ENCODE results near the gene SIPA1L3.
A peak's percentile ranks its signal among the peaks of the same experiment; 100 is the strongest.

SIPA1L3 gene

DNA sequence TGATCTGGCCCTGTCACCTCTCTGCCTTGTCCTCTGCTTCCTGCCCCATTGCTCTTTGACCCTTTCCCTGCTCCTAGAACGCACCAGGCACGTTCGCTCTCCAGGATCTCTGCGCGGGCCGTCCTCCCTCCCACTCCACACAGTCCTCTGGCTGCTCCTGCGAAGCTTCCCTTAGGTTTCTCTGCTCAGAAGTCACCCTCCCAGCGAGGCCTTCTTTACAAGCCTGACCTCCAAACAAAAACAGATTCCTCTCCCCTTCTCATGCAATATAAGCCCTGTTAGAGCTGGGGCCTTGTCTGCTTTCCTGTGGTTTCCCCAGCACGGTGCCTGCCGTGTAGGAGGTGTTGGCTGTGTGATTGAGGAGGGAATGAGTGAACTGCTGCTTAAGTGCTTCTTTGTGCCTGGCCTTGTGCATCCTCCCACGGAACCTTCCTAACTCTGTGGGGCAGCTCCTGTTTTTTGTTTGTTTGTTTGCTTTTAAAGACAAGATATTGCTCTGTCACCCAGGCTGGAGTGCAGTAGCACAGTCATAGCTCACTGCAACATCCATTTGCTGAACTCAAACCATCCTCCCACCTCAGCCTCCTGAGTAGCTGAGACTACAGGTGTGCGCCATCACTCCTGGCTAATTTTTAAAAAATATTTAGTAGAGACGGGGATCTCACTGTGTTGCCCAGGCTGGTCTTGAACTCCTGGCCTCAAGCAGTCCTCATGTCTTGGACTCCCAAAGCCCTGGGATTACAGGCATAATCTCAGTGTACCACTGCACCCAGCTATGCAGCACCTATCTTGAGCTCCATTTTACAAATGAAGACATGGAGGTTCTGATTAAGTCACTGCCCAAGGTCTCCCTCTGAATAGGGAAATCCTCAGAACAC lies 82.0 kb downstream of the SIPA1L3 start:
- peaks cover 50% of the 10 kb centered on the region for H3K4me1 ChIP-seq (ENCODE audit: control insufficient read depth, insufficient read depth, low read length)
- H3K9ac ChIP-seq (ENCODE audit: low read depth, low read length): no peak overlapping the region
- H3K27ac ChIP-seq (ENCODE audit: low read depth, low read length): peak overlapping the region; percentile 84

DNA sequence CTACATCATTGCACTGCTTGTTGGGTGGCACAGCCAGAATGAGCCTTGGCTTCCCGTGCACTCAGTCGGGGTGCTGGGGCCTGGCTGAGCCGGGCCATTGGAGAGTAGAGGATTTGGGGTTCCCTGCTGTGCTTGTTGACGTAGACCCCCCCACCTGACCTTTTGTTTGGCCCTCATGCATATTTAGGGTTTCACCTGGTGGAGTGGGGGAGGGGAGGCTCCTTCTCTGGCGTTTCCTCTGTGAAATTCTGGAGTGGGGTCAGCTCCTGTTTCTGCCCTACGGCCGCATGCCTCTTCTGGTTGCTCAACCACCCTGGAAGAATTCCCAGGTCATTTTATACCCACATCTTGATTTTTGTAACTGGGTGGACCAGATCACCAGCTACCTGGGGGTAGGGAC lies 82.8 kb downstream of the SIPA1L3 start:
- Histone ChIP-seq H3K27ac (ENCODE audit: low read depth, low read length) (peak overlapping the region; percentile 84), H3K4me1 (ENCODE audit: control insufficient read depth, insufficient read depth, low read length) (peaks cover 50% of the 10 kb centered on the region), H3K9ac (ENCODE audit: low read depth, low read length) (peak overlapping the region; percentile 24; the same call in 1 of the 2 replicates), H3K9me3 (ENCODE audit: control insufficient read depth, insufficient read depth, low read length) (no peaks in the 10 kb centered on the region), H3K4me3 (ENCODE audit: low read depth, low read length) (peak overlapping the region; percentile 14; the same call in 1 of the 2 replicates), H3K27me3 (ENCODE audit: control insufficient read depth, insufficient read depth, low read length) (no peaks in the 10 kb centered on the region), H3K36me3 (ENCODE audit: control insufficient read depth, insufficient read depth, low read length) (no peaks in the 10 kb centered on the region)

More for the DNA sequence above, 82.0 kb downstream of the SIPA1L3 start:
- no peaks in the 10 kb centered on the region for H3K36me3 ChIP-seq (ENCODE audit: control insufficient read depth, insufficient read depth, low read length)
- H3K27me3 ChIP-seq (ENCODE audit: control insufficient read depth, insufficient read depth, low read length): no peaks in the 10 kb centered on the region
- no peaks in the 10 kb centered on the region for H3K9me3 ChIP-seq (ENCODE audit: control insufficient read depth, insufficient read depth, low read length)
- no peak overlapping the region for H3K4me3 ChIP-seq (ENCODE audit: low read depth, low read length)

- Histone ChIP-seq H3K4me1 (ENCODE audit: control insufficient read depth, insufficient read depth, low read length) (peaks cover 50% of the 10 kb centered on the region), H3K27me3 (ENCODE audit: control insufficient read depth, insufficient read depth, low read length) (no peaks in the 10 kb centered on the region), H3K9ac (ENCODE audit: low read depth, low read length) (peak overlapping the region; percentile 24; the same call in 1 of the 2 replicates), H3K36me3 (ENCODE audit: control insufficient read depth, insufficient read depth, low read length) (no peaks in the 10 kb centered on the region), H3K9me3 (ENCODE audit: control insufficient read depth, insufficient read depth, low read length) (no peaks in the 10 kb centered on the region), H3K27ac (ENCODE audit: low read depth, low read length) (peak overlapping the region; percentile 84), H3K4me3 (ENCODE audit: low read depth, low read length) (0 out of 2 replicates have a peak overlapping the region, but pooled peaks have one; percentile 14)
Measured at GRCh38 chr19:37990362-37990761, 83.4 kb downstream of the SIPA1L3 start.

GRCh38 chr19:37991176-37991835 lies 84.3 kb downstream of the SIPA1L3 start:
- Histone ChIP-seq H3K9ac (ENCODE audit: low read depth, low read length) (no peak overlapping the region), H3K4me3 (ENCODE audit: low read depth, low read length) (no peak overlapping the region), H3K36me3 (ENCODE audit: control insufficient read depth, insufficient read depth, low read length) (no peaks in the 10 kb centered on the region), H3K4me1 (ENCODE audit: control insufficient read depth, insufficient read depth, low read length) (peaks cover 43% of the 10 kb centered on the region), H3K27ac (ENCODE audit: low read depth, low read length) (no peak overlapping the region), H3K27me3 (ENCODE audit: control insufficient read depth, insufficient read depth, low read length) (no peaks in the 10 kb centered on the region), H3K9me3 (ENCODE audit: control insufficient read depth, insufficient read depth, low read length) (no peaks in the 10 kb centered on the region)

GRCh38 chr19:37991841-37992248 lies 84.8 kb downstream of the SIPA1L3 start:
- Histone ChIP-seq H3K9ac (ENCODE audit: low read depth, low read length) (no peak overlapping the region), H3K4me1 (ENCODE audit: control insufficient read depth, insufficient read depth, low read length) (peaks cover 38% of the 10 kb centered on the region), H3K36me3 (ENCODE audit: control insufficient read depth, insufficient read depth, low read length) (no peaks in the 10 kb centered on the region), H3K9me3 (ENCODE audit: control insufficient read depth, insufficient read depth, low read length) (no peaks in the 10 kb centered on the region), H3K27ac (ENCODE audit: low read depth, low read length) (no peak overlapping the region), H3K27me3 (ENCODE audit: control insufficient read depth, insufficient read depth, low read length) (no peaks in the 10 kb centered on the region), H3K4me3 (ENCODE audit: low read depth, low read length) (no peak overlapping the region)

GRCh38 chr19:37992761-37993160 lies 85.8 kb downstream of the SIPA1L3 start:
- no peak overlapping the region for H3K9ac ChIP-seq (ENCODE audit: low read depth, low read length)
- H3K36me3 ChIP-seq (ENCODE audit: control insufficient read depth, insufficient read depth, low read length): no peaks in the 10 kb centered on the region
- H3K27ac ChIP-seq (ENCODE audit: low read depth, low read length): no peak overlapping the region
- no peak overlapping the region for H3K4me3 ChIP-seq (ENCODE audit: low read depth, low read length)
- no peaks in the 10 kb centered on the region for H3K27me3 ChIP-seq (ENCODE audit: control insufficient read depth, insufficient read depth, low read length)
- peaks cover 30% of the 10 kb centered on the region for H3K4me1 ChIP-seq (ENCODE audit: control insufficient read depth, insufficient read depth, low read length)
- H3K9me3 ChIP-seq (ENCODE audit: control insufficient read depth, insufficient read depth, low read length): no peaks in the 10 kb centered on the region

DNA sequence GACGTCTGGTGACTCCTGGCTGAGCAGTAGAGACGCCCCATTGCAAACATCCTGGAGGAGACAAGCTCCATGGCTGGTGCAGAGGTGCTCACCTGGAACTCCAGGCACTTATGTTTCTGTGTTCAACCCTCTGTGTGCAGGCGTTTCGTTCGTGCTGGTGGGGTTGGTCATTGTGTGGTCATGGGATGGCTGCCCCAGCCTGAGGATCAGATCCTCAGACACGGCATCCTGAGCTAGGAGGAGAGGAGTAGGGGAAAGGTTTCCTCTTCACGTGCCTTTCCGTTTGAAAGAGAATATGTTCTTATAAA lies 87.8 kb downstream of the SIPA1L3 start:
- Histone ChIP-seq H3K4me3 (ENCODE audit: low read depth, low read length) (no peak overlapping the region), H3K27me3 (ENCODE audit: control insufficient read depth, insufficient read depth, low read length) (no peaks in the 10 kb centered on the region), H3K36me3 (ENCODE audit: control insufficient read depth, insufficient read depth, low read length) (no peaks in the 10 kb centered on the region), H3K27ac (ENCODE audit: low read depth, low read length) (no peak overlapping the region), H3K9me3 (ENCODE audit: control insufficient read depth, insufficient read depth, low read length) (no peaks in the 10 kb centered on the region), H3K4me1 (ENCODE audit: control insufficient read depth, insufficient read depth, low read length) (peaks cover 17% of the 10 kb centered on the region), H3K9ac (ENCODE audit: low read depth, low read length) (no peak overlapping the region)

DNA sequence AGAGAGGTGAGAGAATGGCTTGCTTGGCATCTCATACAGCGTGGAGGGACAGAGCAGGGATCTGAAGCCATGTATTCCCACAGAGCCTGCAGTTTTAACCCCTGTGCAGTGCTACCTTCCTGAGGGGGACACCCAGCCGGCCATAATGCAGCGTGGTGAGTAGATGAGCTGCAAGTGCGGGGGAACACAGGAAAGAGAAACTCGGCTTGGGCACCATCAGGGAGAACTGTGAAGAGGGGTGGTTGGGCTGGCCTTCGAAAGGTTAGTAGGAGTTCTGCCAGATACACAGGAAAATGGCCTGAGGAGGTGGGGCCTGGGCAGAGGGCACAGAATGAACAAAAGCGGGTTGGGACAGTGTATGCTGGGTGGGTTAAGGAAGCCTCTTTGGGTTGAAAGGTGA lies 88.3 kb downstream of the SIPA1L3 start:
- H3K4me1 ChIP-seq (ENCODE audit: control insufficient read depth, insufficient read depth, low read length): peaks cover 13% of the 10 kb centered on the region
- H3K27ac ChIP-seq (ENCODE audit: low read depth, low read length): no peak overlapping the region
- H3K4me3 ChIP-seq (ENCODE audit: low read depth, low read length): no peak overlapping the region

GRCh38 chr19:37997911-37998344 lies 90.9 kb downstream of the SIPA1L3 start:
- Histone ChIP-seq H3K9ac (ENCODE audit: low read depth, low read length) (no peak overlapping the region), H3K27me3 (ENCODE audit: control insufficient read depth, insufficient read depth, low read length) (no peaks in the 10 kb centered on the region), H3K36me3 (ENCODE audit: control insufficient read depth, insufficient read depth, low read length) (no peaks in the 10 kb centered on the region), H3K9me3 (ENCODE audit: control insufficient read depth, insufficient read depth, low read length) (no peaks in the 10 kb centered on the region), H3K4me3 (ENCODE audit: low read depth, low read length) (no peak overlapping the region), H3K4me1 (ENCODE audit: control insufficient read depth, insufficient read depth, low read length) (peaks cover under 1% of the 10 kb centered on the region), H3K27ac (ENCODE audit: low read depth, low read length) (no peak overlapping the region)

More for the DNA sequence above, 88.3 kb downstream of the SIPA1L3 start:
- no peak overlapping the region for H3K9ac ChIP-seq (ENCODE audit: low read depth, low read length)
- no peaks in the 10 kb centered on the region for H3K36me3 ChIP-seq (ENCODE audit: control insufficient read depth, insufficient read depth, low read length)
- no peaks in the 10 kb centered on the region for H3K27me3 ChIP-seq (ENCODE audit: control insufficient read depth, insufficient read depth, low read length)
- H3K9me3 ChIP-seq (ENCODE audit: control insufficient read depth, insufficient read depth, low read length): no peaks in the 10 kb centered on the region

GRCh38 chr19:37998801-37999308 lies 91.8 kb downstream of the SIPA1L3 start:
- Histone ChIP-seq H3K27me3 (ENCODE audit: control insufficient read depth, insufficient read depth, low read length) (no peaks in the 10 kb centered on the region), H3K9ac (ENCODE audit: low read depth, low read length) (no peak overlapping the region), H3K4me1 (ENCODE audit: control insufficient read depth, insufficient read depth, low read length) (peaks cover 10% of the 10 kb centered on the region), H3K9me3 (ENCODE audit: control insufficient read depth, insufficient read depth, low read length) (no peaks in the 10 kb centered on the region), H3K4me3 (ENCODE audit: low read depth, low read length) (no peak overlapping the region), H3K27ac (ENCODE audit: low read depth, low read length) (no peak overlapping the region), H3K36me3 (ENCODE audit: control insufficient read depth, insufficient read depth, low read length) (no peaks in the 10 kb centered on the region)
